Activated B cell treated with CpG ODN at 0.5 μM for 24 hours (primary cell): ENCODE measurements around the gene ITGB6. TPM values are rescaled to one million over a fixed set of nuclear protein-coding genes. Genes with fewer than 3 reads are reported as not detected.

Source experiments
- ATAC-seq: fragments of 200-7000 bp; cut with Tn5 transposase; one replicate; pipeline ENCODE4 v1.10.0; 2021; ENCODE audit warnings: low read depth, mild to moderate bottlenecking, moderate library complexity
- CTCF ChIA-PET: fragments of 350-600 bp; sonication (Branson Sonifier 250); formaldehyde crosslinking; loops from one replicate; lab custom pipeline; 2021; ENCODE audit warnings: antibody characterized with exemption; lab: Charles Lee
- POLR2A ChIA-PET: fragments of 350-600 bp; sonication (Branson Sonifier 250); formaldehyde crosslinking; loops from one replicate; lab custom pipeline; 2021; ENCODE audit warnings: antibody characterized with exemption; lab: Charles Lee
- DNase-seq: peaks from one replicate; pipeline ENCODE4 v3.0.0; 2022
- H3K27ac Mint-ChIP-seq: one replicate; pipeline ENCODE4 v1.8.0; 2020; ENCODE audit warnings: mixed read lengths
- H3K27me3 Mint-ChIP-seq: one replicate; pipeline ENCODE4 v1.8.0; 2021; ENCODE audit warnings: mixed read lengths
- H3K36me3 Mint-ChIP-seq: one replicate; pipeline ENCODE4 v1.8.0; 2021; ENCODE audit warnings: low read depth, mixed read lengths
- H3K4me1 Mint-ChIP-seq: one replicate; pipeline ENCODE4 v1.8.0; 2021; ENCODE audit warnings: mixed read lengths
- H3K4me3 Mint-ChIP-seq: one replicate; pipeline ENCODE4 v1.8.0; 2020; ENCODE audit warnings: mild to moderate bottlenecking, mixed read lengths
- H3K9me3 Mint-ChIP-seq: one replicate; pipeline ENCODE4 v1.8.0; 2020; ENCODE audit warnings: mixed read lengths
- CTCF ChIP-seq: fragments of 200-600 bp; IDR thresholded peaks from one replicate; pipeline ENCODE4 v1.8.0; 2022; ENCODE audit warnings: antibody characterized with exemption, mild to moderate bottlenecking
- intact Hi-C: fragments of 100-400 bp; cut with micrococcal nuclease; formaldehyde crosslinking; loops from one replicate; pipeline ENCODE4 v1.15.1; 2024
- total RNA-seq: library from RNA; stranded (reverse); gene quantifications from 2 replicates; pipeline ENCODE4 v1.2.3, GENCODE V29; 2022

The ITGB6 gene
- total RNA-seq, 1 donor from 2014 or later, result not detected

DNA sequence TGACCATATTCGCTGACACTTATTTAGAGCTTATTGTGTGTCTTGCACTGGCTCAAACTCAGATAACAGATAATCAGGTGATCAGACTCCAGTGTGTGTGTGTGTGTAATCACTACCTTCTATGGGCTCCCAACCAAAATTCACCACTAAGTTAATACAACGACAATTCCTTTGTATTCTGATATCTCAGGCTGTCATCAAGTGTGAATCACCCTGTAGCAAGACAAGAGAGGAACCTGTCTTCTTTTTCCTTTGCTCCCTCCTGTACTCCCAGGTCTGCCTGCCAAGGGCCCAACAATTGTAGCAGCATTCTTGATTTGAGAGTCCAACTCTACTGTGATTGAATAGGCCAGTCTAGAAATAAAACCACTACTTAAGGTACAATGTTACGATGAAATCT is 25.8 kb downstream of the ITGB6 start:
- ATAC-seq (no peak), DNase-seq (no peak)
- no peak overlapping the region for H3K4me3 Mint-ChIP-seq
- intact Hi-C loops, result no loop called here
- H3K36me3 Mint-ChIP-seq, result no peaks in the 10 kb centered on the region
- H3K27ac Mint-ChIP-seq, result no peak overlapping the region
- ChIA-PET POLR2A (no interaction called here), CTCF (interaction anchor here (1.1 kb wide), 1 partner anchor 20 kb away, joined by 3 read pairs; no protein-coding TSS in a partner anchor)
- H3K9me3 Mint-ChIP-seq, result no peaks in the 10 kb centered on the region
- peaks cover 2% of the 10 kb centered on the region for H3K27me3 Mint-ChIP-seq
- TF ChIP-seq CTCF, result no peak
- H3K4me1 Mint-ChIP-seq, result no peaks in the 10 kb centered on the region

DNA sequence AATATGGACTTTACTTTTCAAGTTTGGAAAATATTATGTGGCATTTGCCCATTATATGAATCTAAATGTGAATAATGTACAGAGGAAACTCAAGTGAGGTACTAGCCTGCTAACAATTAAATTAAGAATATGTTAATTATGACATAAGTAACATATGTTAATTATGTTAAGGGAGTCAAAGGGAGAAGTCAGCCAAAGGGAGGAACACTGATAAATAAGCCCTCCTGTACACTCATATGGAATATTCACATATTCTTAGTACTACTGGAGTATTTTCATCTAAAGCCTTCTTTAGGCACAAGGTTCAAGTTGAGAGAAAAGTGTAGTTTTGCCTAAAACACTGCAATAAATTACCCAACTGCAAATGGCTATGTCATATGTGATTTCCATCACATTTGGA is 30.1 kb downstream of the ITGB6 start:
- ChIA-PET CTCF (no interaction called here), POLR2A (no interaction called here)
- no peaks in the 10 kb centered on the region for H3K9me3 Mint-ChIP-seq
- H3K4me3 Mint-ChIP-seq, result no peak overlapping the region
- no peak overlapping the region for H3K27ac Mint-ChIP-seq
- intact Hi-C loops, result no loop called here
- no peak for TF ChIP-seq CTCF
- no peak for ATAC-seq
- no peak for DNase-seq
- no peaks in the 10 kb centered on the region for H3K4me1 Mint-ChIP-seq
- H3K36me3 Mint-ChIP-seq, result no peaks in the 10 kb centered on the region
- H3K27me3 Mint-ChIP-seq, result no peaks in the 10 kb centered on the region

DNA sequence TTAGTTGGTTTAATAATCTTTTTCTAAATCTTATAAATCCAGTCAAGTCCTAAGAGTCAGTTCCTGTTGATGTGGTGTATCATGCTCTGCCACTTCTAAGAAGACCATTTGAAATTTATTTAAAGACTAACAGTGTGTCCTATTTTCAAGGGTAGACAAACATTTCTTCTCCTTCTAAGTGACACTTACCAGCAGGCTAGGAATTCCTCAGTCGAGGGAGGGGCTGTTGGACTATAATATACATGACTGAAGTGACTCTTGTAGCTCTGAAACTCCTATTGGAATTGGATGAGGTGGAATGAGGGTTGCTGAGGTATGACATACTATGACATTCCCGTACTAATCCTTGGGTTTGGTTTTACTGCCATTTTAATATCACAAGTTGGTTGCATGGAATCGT is 30.6 kb downstream of the ITGB6 start:
- no peaks in the 10 kb centered on the region for H3K4me1 Mint-ChIP-seq
- POLR2A ChIA-PET, result no interaction called here
- H3K9me3 Mint-ChIP-seq, result no peaks in the 10 kb centered on the region
- ATAC-seq (no peak), DNase-seq (no peak)
- no peak for TF ChIP-seq CTCF
- CTCF ChIA-PET, result no interaction called here
- no peak overlapping the region for H3K27ac Mint-ChIP-seq
- H3K27me3 Mint-ChIP-seq, result no peaks in the 10 kb centered on the region
- intact Hi-C loops, result no loop called here
- H3K4me3 Mint-ChIP-seq, result no peak overlapping the region
- no peaks in the 10 kb centered on the region for H3K36me3 Mint-ChIP-seq

- Mint-ChIP-seq H3K36me3 (no peaks in the 10 kb centered on the region), H3K4me3 (no peak overlapping the region), H3K27me3 (no peaks in the 10 kb centered on the region), H3K4me1 (no peaks in the 10 kb centered on the region), H3K9me3 (no peaks in the 10 kb centered on the region), H3K27ac (no peak overlapping the region)
- TF ChIP-seq CTCF, result no peak
- ATAC-seq (no peak), DNase-seq (no peak)
- ChIA-PET CTCF (no interaction called here), POLR2A (no interaction called here)
- intact Hi-C loops, result no loop called here
Observed at GRCh38 chr2:160168878-160169277, 31.2 kb downstream of the ITGB6 start.

- CTCF ChIA-PET, result no interaction called here
- POLR2A ChIA-PET, result no interaction called here
- no peak for DNase-seq
Observed at GRCh38 chr2:160167089-160167740, 32.9 kb downstream of the ITGB6 start.

More at GRCh38 chr2:160167089-160167740, 32.9 kb downstream of the ITGB6 start:
- H3K9me3 Mint-ChIP-seq, result no peaks in the 10 kb centered on the region
- intact Hi-C loops, result no loop called here
- H3K4me1 Mint-ChIP-seq, result no peaks in the 10 kb centered on the region
- H3K27ac Mint-ChIP-seq, result no peak overlapping the region
- no peaks in the 10 kb centered on the region for H3K36me3 Mint-ChIP-seq
- no peak for TF ChIP-seq CTCF
- ATAC-seq, result no peak
- no peak overlapping the region for H3K4me3 Mint-ChIP-seq
- no peaks in the 10 kb centered on the region for H3K27me3 Mint-ChIP-seq
